K562 (cell line): ENCODE data around the gene BNC2. TPM values are rescaled to one million over a fixed set of nuclear protein-coding genes. Genes with fewer than 3 reads are reported as not detected.

Source experiments
- ATAC-seq: fragments of 200-7000 bp; cut with Tn5 transposase; 3 replicates; pipeline ENCODE4 v1.9.1; 2020; ENCODE audit warnings: moderate library complexity
- BruUV-seq: library from RNA; stranded (reverse); fragments of 400-500 nt; replicated peaks from 2 replicates; lab custom pipeline; 2021; lab: Mats Ljungman, UMichigan
- CTCF ChIA-PET: fragments of 300-600 bp; formaldehyde crosslinking; extraction: SDS; loops from one replicate; lab custom pipeline; 2021; ENCODE audit warnings: low intra/inter-chr PET ratio; lab: Yijun Ruan, JAX
- POLR2A ChIA-PET: fragments of 300-600, 350-650 bp; sonication (Branson Sonifier 250); formaldehyde crosslinking; extraction: SDS; loops from one replicate; lab custom pipeline; 2021; ENCODE audit warnings: antibody characterized with exemption, inconsistent platforms; lab: Yijun Ruan, JAX
- DNase-seq, 4 experiments: peaks; one replicate each; pipeline versions ENCODE4 v3.0.0 to v3.0.0-alpha.2; 2011 to 2018; ENCODE audit warnings: low spot score in 3 of 4, mixed read lengths in 3 of 4; ENCODE audit errors: extremely low read depth in 1 of 4
- FAIRE-seq: peaks from 2 replicates; lab custom pipeline; 2011; peaks lifted over from hg19 to GRCh38; lab: Jason Lieb, UNC
- H2AFZ ChIP-seq: 2 replicates; pipeline ENCODE4 v1.6.0; 2011; ENCODE audit warnings: low read depth, low read length, control low read depth, inconsistent platforms
- H3K27ac ChIP-seq: fragments of 200-600 bp; 3 replicates; pipeline ENCODE4 v1.8.0; 2011; ENCODE audit warnings: low read depth, mild to moderate bottlenecking, control low read depth, inconsistent platforms, low read length, moderate library complexity, mixed read lengths; ENCODE audit errors: extremely low read depth
- H3K27me3 ChIP-seq, 2 experiments: fragments of 300-600 bp in 1 of 2; 2 replicates in 1 of 2; 3 replicates in 1 of 2; pipeline versions ENCODE4 v1.6.0 to v1.8.0; 2011; ENCODE audit warnings: inconsistent platforms in 2 of 2, low read length in 2 of 2, mild to moderate bottlenecking in 1 of 2, mixed read lengths in 1 of 2, moderate library complexity in 1 of 2; ENCODE audit not compliant: control insufficient read depth in 2 of 2, insufficient read depth in 2 of 2
- H3K36me3 ChIP-seq: fragments of 300-600 bp; 3 replicates; pipeline ENCODE4 v1.8.0; 2011; ENCODE audit warnings: mild to moderate bottlenecking, low read length, inconsistent platforms; ENCODE audit not compliant: control insufficient read depth, insufficient read depth
- H3K4me1 ChIP-seq, 2 experiments: fragments of 200-600 bp in 1 of 2; replicated peaks in 1 of 2; 2 replicates in 1 of 2; 3 replicates in 1 of 2; pipeline versions ENCODE4 v1.5.1 to v1.8.0; 2011; ENCODE audit warnings: inconsistent platforms in 2 of 2, low read length in 2 of 2, mild to moderate bottlenecking in 1 of 2, mixed read lengths in 1 of 2, moderate library complexity in 1 of 2; ENCODE audit not compliant: control insufficient read depth in 2 of 2, insufficient read depth in 2 of 2
- H3K4me2 ChIP-seq: 2 replicates; pipeline ENCODE4 v1.6.1; 2011; ENCODE audit warnings: low read length, control low read depth, inconsistent platforms, mixed read lengths; ENCODE audit not compliant: insufficient read depth
- H3K4me3 ChIP-seq: fragments of 200-600 bp; sonication (generic), shearing (Covaris generic); 2 replicates; pipeline ENCODE4 v1.5.1; 2016; ENCODE audit warnings: control low read depth, inconsistent platforms
- H3K79me2 ChIP-seq: fragments of 200-600 bp; 3 replicates; pipeline ENCODE4 v1.8.0; 2011; ENCODE audit warnings: low read length, inconsistent platforms; ENCODE audit not compliant: control insufficient read depth, insufficient read depth
- H3K9ac ChIP-seq, 2 experiments: 2 replicates each; pipeline versions ENCODE4 v1.6.0 to v1.6.1; 2011; ENCODE audit warnings: low read depth in 2 of 2, low read length in 2 of 2, control low read depth in 1 of 2, inconsistent platforms in 1 of 2, mild to moderate bottlenecking in 1 of 2, mixed read lengths in 1 of 2; ENCODE audit not compliant: insufficient read depth in 1 of 2
- H3K9me1 ChIP-seq: one replicate; pipeline ENCODE4 v1.6.0; 2011; ENCODE audit warnings: inconsistent platforms, mild to moderate bottlenecking, low read length, moderate library complexity; ENCODE audit not compliant: control insufficient read depth, insufficient read depth
- H3K9me3 ChIP-seq: replicated peaks from 2 replicates; pipeline ENCODE4 v1.5.1; 2011; ENCODE audit warnings: low read depth, low read length, inconsistent platforms; ENCODE audit not compliant: control insufficient read depth, insufficient read depth
- H4K20me1 ChIP-seq: replicated peaks from 2 replicates; pipeline ENCODE4 v1.6.1; 2011; ENCODE audit warnings: low read length, inconsistent platforms, mixed read lengths; ENCODE audit not compliant: control insufficient read depth, insufficient read depth
- FOXP1 ChIP-seq: sonication (generic); formaldehyde crosslinking; IDR thresholded peaks from 2 replicates; pipeline ENCODE4 v1.8.0; 2022; ENCODE audit warnings: mild to moderate bottlenecking, missing genetic modification reagents
- KHSRP ChIP-seq: fragments of 450-650 bp; IDR thresholded peaks from 2 replicates; pipeline ENCODE4 v1.6.1; 2017
- MTA1 ChIP-seq: fragments of 450-650 bp; IDR thresholded peaks from 2 replicates; pipeline ENCODE4 v1.6.1; 2017; ENCODE audit warnings: borderline replicate concordance
- PHTF2 ChIP-seq: fragments of 250-450 bp; sonication (Bioruptor Pico); IDR thresholded peaks from 2 replicates; pipeline ENCODE4 v1.5.0; 2021; ENCODE audit warnings: mild to moderate bottlenecking
- RNF2 ChIP-seq: sonication (generic); IDR thresholded peaks from 2 replicates; pipeline ENCODE4 v1.6.1; 2016
- TAF15 ChIP-seq: fragments of 200-400 bp; formaldehyde crosslinking; IDR thresholded peaks from 2 replicates; pipeline ENCODE4 v1.6.1; 2017; ENCODE audit warnings: mild to moderate bottlenecking, low read depth, low read length, moderate library complexity
- TEAD4 ChIP-seq, 2 experiments: sonication (generic) in 1 of 2; formaldehyde crosslinking in 1 of 2; IDR thresholded peaks; 2 replicates each; pipeline versions ENCODE4 v1.6.1 to v1.8.0; 2012 to 2022; ENCODE audit warnings: borderline replicate concordance in 1 of 2, inconsistent platforms in 1 of 2, low read length in 1 of 2, mild to moderate bottlenecking in 1 of 2, missing genetic modification reagents in 1 of 2
- ZFP30 ChIP-seq: fragments of 250-450 bp; sonication (Bioruptor Pico); IDR thresholded peaks from 2 replicates; pipeline ENCODE4 v1.8.0; 2022; ENCODE audit warnings: moderate library complexity, mild to moderate bottlenecking, inconsistent platforms, borderline replicate concordance
- WGBS: fragments of 100-300 bp; shearing (Covaris generic); methylation state at CpG from one replicate; pipeline ENCODE4 v1.1.6; 2016; ENCODE audit warnings: low coverage, mixed read lengths; ENCODE audit not compliant: insufficient coverage; ENCODE audit errors: missing lambda C conversion rate; 5-methylcytosine and 5-hydroxymethylcytosine counted together
- in situ Hi-C: fragments of 300-500 bp; cut with MboI; formaldehyde crosslinking; loops from 4 replicates; pipeline ENCODE4 v1.15.0; 2018; ENCODE audit warnings: inconsistent platforms, mixed read lengths
- intact Hi-C: fragments of 100-400 bp; cut with micrococcal nuclease; formaldehyde crosslinking; loops from 2 replicates; pipeline ENCODE4 v1.14.2; 2022
- polyA plus RNA-seq, 8 experiments: library from polyadenylated mRNA; depleted of rRNA in 4 of 8; stranded (reverse) in 5 of 8; unstranded in 3 of 8; fragments of >200 nt; fragmentation: Nextera tagmentation in 2 of 8; fragmentation: Illumina TruSeq in 1 of 8; extraction: Ambion mirVana in 2 of 8; extraction: Trizol in 1 of 8; gene quantifications; 2 replicates each; pipeline versions ENCODE4 v1.2.1 to v1.2.3, GENCODE V29; 2011 to 2014; ENCODE audit warnings: inconsistent platforms in 1 of 8, missing spikeins in 1 of 8
- total RNA-seq, 7 experiments: library from RNA; depleted of rRNA in 6 of 7; stranded (reverse); fragments of >200 nt in 6 of 7; fragmentation: Illumina TruSeq in 2 of 7; extraction: Trizol in 2 of 7; gene quantifications; 2 replicates each; pipeline versions ENCODE4 v1.2.1 to v1.2.3, GENCODE V29; 2011 to 2021; ENCODE audit warnings: low replicate concordance in 1 of 7
- TF ChIP-seq, protein P1 (sequence below): fragments of 450-650 bp; IDR thresholded peaks from 2 replicates; pipeline ENCODE4 v1.6.1; 2016; ENCODE audit warnings: low read depth, mild to moderate bottlenecking, moderate library complexity
- TF ChIP-seq, protein P2 (sequence below): sonication (generic); formaldehyde crosslinking; IDR thresholded peaks from 2 replicates; pipeline ENCODE4 v1.8.0; 2022; ENCODE audit warnings: mild to moderate bottlenecking, low read depth, missing genetic modification reagents
- TF ChIP-seq, protein P3 (sequence below): fragments of 250-450 bp; sonication (Bioruptor Pico); IDR thresholded peaks from 2 replicates; pipeline ENCODE4 v1.5.0; 2022; ENCODE audit warnings: mild to moderate bottlenecking
- TF ChIP-seq, protein P4 (sequence below): conservative IDR thresholded peaks from 2 replicates; pipeline ENCODE4 v1.6.1; 2011; ENCODE audit warnings: low read depth, mild to moderate bottlenecking, low read length; ENCODE audit not compliant: control insufficient read depth

Gene BNC2
- total and polyA plus RNA-seq, 9 of the 15 experiments (the other 6 are each of a cell fraction or from before 2014, with no cell fraction given): not detected

DNA sequence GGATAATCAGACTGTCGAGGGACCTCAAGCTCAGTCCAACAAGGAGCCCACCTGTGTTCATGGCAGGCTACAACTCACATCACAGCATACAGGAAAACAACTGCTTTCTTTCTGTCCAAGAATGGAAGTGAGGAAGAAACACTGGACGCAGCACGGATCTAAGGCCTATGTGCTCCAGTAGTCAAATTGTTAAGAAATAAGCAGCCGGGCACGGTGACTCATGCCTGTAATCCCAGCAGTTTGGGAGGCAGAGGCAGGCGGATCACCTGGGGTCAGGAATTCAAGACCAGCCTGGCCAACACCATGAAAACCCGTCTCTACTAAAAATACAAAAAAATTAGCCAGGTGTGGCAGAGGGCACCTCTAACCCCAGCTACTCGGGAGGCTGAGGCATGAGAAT, 427.8 kb downstream of the BNC2 start:
- no peaks in the 10 kb centered on the region for H3K79me2 ChIP-seq
- WGBS: 3% methylated on average over 8 of the region's 8 CpGs
- no peaks in the 10 kb centered on the region for H3K27me3 ChIP-seq
- ChIA-PET CTCF (no interaction called here), POLR2A (no interaction called here)
- H3K9me1 ChIP-seq: no peaks in the 10 kb centered on the region
- no peak overlapping the region for H3K9ac ChIP-seq
- H4K20me1 ChIP-seq: no peaks in the 10 kb centered on the region
- no peaks in the 10 kb centered on the region for H3K9me3 ChIP-seq
- no peak overlapping the region for H3K4me2 ChIP-seq
- no peak overlapping the region for H3K4me3 ChIP-seq
- intact Hi-C loops (no loop called here), in situ Hi-C loops (no loop called here)
- FAIRE-seq (no peak), ATAC-seq (no peak), DNase-seq (no peak)
- no peak overlapping the region for H2AFZ ChIP-seq
- H3K27ac ChIP-seq: no peak overlapping the region
- H3K36me3 ChIP-seq: no peaks in the 10 kb centered on the region
- no TSS peak for BruUV-seq
- TF ChIP-seq, protein P1, sequence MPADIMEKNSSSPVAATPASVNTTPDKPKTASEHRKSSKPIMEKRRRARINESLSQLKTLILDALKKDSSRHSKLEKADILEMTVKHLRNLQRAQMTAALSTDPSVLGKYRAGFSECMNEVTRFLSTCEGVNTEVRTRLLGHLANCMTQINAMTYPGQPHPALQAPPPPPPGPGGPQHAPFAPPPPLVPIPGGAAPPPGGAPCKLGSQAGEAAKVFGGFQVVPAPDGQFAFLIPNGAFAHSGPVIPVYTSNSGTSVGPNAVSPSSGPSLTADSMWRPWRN: no peak
- TF ChIP-seq KHSRP (no peak), FOXP1 (CRISPR knock-in tag) (no peak)
- no peaks in the 10 kb centered on the region for H3K4me1 ChIP-seq

DNA sequence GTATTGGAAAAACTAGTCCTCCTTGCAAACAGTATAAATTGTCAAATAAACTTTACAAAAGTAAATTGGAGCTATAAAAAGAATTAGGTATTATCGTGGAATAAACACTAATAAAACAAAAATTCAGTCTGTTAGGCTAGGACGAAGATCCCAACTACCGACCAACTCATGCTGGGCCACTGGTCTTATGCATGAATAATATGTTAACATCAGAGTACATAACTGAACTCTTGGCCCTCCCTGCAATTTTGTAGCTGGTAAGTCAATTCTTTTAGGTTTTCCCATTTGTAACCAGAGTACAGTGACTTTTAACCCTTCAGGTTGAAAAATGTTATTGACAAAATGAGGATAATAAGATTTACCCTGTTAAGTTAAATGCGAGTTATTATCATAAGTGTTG, 428.7 kb downstream of the BNC2 start:
- H4K20me1 ChIP-seq: no peaks in the 10 kb centered on the region
- H3K27me3 ChIP-seq: no peaks in the 10 kb centered on the region
- ATAC-seq (no peak), FAIRE-seq (no peak), DNase-seq (no peak)
- H3K9me3 ChIP-seq: no peaks in the 10 kb centered on the region
- no peaks in the 10 kb centered on the region for H3K4me1 ChIP-seq
- H3K9me1 ChIP-seq: no peaks in the 10 kb centered on the region
- no peaks in the 10 kb centered on the region for H3K79me2 ChIP-seq
- BruUV-seq: no TSS peak
- H3K4me2 ChIP-seq: no peak overlapping the region
- WGBS: 2% methylated on average over 4 of the region's 4 CpGs
- H3K36me3 ChIP-seq: no peaks in the 10 kb centered on the region
- ChIA-PET CTCF (no interaction called here), POLR2A (no interaction called here)
- intact Hi-C loops (no loop called here), in situ Hi-C loops (no loop called here)
- H3K4me3 ChIP-seq: no peak overlapping the region
- H3K27ac ChIP-seq: no peak overlapping the region
- no peak overlapping the region for H3K9ac ChIP-seq
- H2AFZ ChIP-seq: no peak overlapping the region
- TF ChIP-seq PHTF2 (CRISPR knock-in tag) (no peak), MTA1 (no peak), RNF2 (no peak), TAF15 (no peak), ZFP30 (CRISPR knock-in tag) (no peak), TEAD4 (IDR thresholded peaks at IDR 0.05; ENCODE audit: low read length) (no peak), TEAD4 (CRISPR knock-in tag; IDR thresholded peaks at IDR 0.05; ENCODE audit: borderline replicate concordance) (no peak)
- TF ChIP-seq, protein P2, sequence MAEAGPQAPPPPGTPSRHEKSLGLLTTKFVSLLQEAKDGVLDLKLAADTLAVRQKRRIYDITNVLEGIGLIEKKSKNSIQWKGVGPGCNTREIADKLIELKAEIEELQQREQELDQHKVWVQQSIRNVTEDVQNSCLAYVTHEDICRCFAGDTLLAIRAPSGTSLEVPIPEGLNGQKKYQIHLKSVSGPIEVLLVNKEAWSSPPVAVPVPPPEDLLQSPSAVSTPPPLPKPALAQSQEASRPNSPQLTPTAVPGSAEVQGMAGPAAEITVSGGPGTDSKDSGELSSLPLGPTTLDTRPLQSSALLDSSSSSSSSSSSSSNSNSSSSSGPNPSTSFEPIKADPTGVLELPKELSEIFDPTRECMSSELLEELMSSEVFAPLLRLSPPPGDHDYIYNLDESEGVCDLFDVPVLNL: no peak
- TF ChIP-seq, protein P3, sequence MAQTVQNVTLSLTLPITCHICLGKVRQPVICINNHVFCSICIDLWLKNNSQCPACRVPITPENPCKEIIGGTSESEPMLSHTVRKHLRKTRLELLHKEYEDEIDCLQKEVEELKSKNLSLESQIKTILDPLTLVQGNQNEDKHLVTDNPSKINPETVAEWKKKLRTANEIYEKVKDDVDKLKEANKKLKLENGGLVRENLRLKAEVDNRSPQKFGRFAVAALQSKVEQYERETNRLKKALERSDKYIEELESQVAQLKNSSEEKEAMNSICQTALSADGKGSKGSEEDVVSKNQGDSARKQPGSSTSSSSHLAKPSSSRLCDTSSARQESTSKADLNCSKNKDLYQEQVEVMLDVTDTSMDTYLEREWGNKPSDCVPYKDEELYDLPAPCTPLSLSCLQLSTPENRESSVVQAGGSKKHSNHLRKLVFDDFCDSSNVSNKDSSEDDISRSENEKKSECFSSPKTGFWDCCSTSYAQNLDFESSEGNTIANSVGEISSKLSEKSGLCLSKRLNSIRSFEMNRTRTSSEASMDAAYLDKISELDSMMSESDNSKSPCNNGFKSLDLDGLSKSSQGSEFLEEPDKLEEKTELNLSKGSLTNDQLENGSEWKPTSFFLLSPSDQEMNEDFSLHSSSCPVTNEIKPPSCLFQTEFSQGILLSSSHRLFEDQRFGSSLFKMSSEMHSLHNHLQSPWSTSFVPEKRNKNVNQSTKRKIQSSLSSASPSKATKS (CRISPR knock-in tag): no peak
- TF ChIP-seq, protein P4, sequence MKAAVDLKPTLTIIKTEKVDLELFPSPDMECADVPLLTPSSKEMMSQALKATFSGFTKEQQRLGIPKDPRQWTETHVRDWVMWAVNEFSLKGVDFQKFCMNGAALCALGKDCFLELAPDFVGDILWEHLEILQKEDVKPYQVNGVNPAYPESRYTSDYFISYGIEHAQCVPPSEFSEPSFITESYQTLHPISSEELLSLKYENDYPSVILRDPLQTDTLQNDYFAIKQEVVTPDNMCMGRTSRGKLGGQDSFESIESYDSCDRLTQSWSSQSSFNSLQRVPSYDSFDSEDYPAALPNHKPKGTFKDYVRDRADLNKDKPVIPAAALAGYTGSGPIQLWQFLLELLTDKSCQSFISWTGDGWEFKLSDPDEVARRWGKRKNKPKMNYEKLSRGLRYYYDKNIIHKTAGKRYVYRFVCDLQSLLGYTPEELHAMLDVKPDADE: no peak
